Measurements from ENCODE around the gene DEPDC5. TPM values are rescaled to one million over a fixed set of nuclear protein-coding genes. Genes with fewer than 3 reads are reported as not detected.

DEPDC5 gene
- total and polyA plus RNA-seq, 2 of the 8 experiments (the other 6 are each of a cell fraction or from before 2014, with no cell fraction given): 18.3 to 26.5 TPM

DNA sequence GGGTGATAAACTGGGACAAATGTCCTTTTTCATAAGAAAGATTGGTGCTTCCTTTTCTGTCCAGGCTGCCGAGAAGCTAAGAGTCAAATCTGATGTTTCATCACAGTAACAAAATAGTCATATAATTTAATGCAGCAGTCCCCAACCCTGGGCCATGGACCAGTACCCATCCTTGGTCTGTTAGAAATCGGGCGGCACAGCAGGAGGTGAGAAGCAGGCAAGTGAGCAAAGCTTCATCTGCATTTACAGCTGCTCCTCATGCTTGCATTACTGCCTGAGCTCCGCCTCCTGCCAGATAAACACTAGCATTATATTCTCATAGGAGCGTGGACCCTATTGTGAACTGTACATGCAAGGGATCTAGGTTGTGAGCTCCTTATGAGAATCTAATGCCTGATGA, 30.1 kb upstream of the DEPDC5 start (continued):
- no peak for TF ChIP-seq SAP30 (IDR thresholded peaks at IDR 0.05; ENCODE audit: insufficient read depth, insufficient replicate concordance, low read length)
- no peak for TF ChIP-seq FOSL1 (IDR thresholded peaks at IDR 0.05; ENCODE audit: insufficient read depth, low read depth, low read length)
- TF ChIP-seq, protein P1, sequence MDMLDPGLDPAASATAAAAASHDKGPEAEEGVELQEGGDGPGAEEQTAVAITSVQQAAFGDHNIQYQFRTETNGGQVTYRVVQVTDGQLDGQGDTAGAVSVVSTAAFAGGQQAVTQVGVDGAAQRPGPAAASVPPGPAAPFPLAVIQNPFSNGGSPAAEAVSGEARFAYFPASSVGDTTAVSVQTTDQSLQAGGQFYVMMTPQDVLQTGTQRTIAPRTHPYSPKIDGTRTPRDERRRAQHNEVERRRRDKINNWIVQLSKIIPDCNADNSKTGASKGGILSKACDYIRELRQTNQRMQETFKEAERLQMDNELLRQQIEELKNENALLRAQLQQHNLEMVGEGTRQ (IDR thresholded peaks at IDR 0.05; ENCODE audit: low read length): no peak
- TF ChIP-seq EZH2 (IDR thresholded peaks at IDR 0.05; ENCODE audit: low read depth, low read length, severe bottlenecking): no peak
